ENCODE results near the gene GPR152.

GRCh38 chr11:67408437-67409200 is 43.9 kb downstream of the GPR152 start:
- no peak for TF ChIP-seq GATA2 (IDR thresholded peaks at IDR 0.05; ENCODE audit: insufficient read depth, insufficient read length, low read depth, low read length)
- no peak for TF ChIP-seq CTCF (IDR thresholded peaks at IDR 0.05; ENCODE audit: extremely low read depth in 1 of 2, insufficient read depth in 1 of 2, low read depth in 1 of 2, low read length in 2 of 2)
- TF ChIP-seq POLR2AphosphoS5 (IDR thresholded peaks at IDR 0.05; ENCODE audit: insufficient read depth, low read depth, low read length), result no peak
- no peak for TF ChIP-seq MYC (IDR thresholded peaks at IDR 0.05; ENCODE audit: low read depth, low read length)
- TF ChIP-seq EZH2 (IDR thresholded peaks at IDR 0.05; ENCODE audit: borderline replicate concordance, low read depth, low read length, severe bottlenecking), result no peak
- no peak for TF ChIP-seq FOS (IDR thresholded peaks at IDR 0.05; ENCODE audit: borderline replicate concordance, insufficient read depth, low read length)
- no peak for TF ChIP-seq POLR2A (IDR thresholded peaks at IDR 0.05; ENCODE audit: low read depth, low read length)

All from endothelial cell of umbilical vein (primary cell).